IMR-90 (cell line): ENCODE measurements around the gene DYRK1A. TPM values are rescaled to one million over a fixed set of nuclear protein-coding genes. Genes with fewer than 3 reads are reported as not detected.

Experiments
- ATAC-seq: fragments of 200-7000 bp; cut with Tn5 transposase; 2 replicates; pipeline ENCODE4 v1.9.1; 2020; ENCODE audit warnings: low read depth, mild to moderate bottlenecking, moderate library complexity
- BruUV-seq: library from RNA; stranded (reverse); fragments of 400-500 nt; replicated peaks from 2 replicates; lab custom pipeline; 2021; lab: Mats Ljungman, UMichigan
- CTCF ChIA-PET: fragments of 300-600 bp; formaldehyde crosslinking; extraction: SDS; loops from one replicate; lab custom pipeline; 2021; ENCODE audit warnings: antibody characterized with exemption; lab: Yijun Ruan, JAX
- POLR2A ChIA-PET: fragments of 300-600 bp; sonication (Branson Sonifier 250); formaldehyde crosslinking; loops from one replicate; lab custom pipeline; 2022; ENCODE audit warnings: antibody characterized with exemption; ENCODE audit not compliant: unreplicated experiment; lab: Charles Lee
- DNase-seq: peaks from one replicate; pipeline ENCODE4 v3.0.0; 2013
- H2AFZ ChIP-seq: replicated peaks from 2 replicates; pipeline ENCODE3; 2013; ENCODE audit warnings: low read length, mild to moderate bottlenecking; ENCODE audit not compliant: poor library complexity
- H2AK5ac ChIP-seq: 2 replicates; pipeline ENCODE4 v1.6.1; 2013; ENCODE audit warnings: low read depth, low read length, inconsistent platforms
- H2AK9ac ChIP-seq: replicated peaks from 2 replicates; pipeline ENCODE3; 2013; ENCODE audit warnings: mild to moderate bottlenecking, low read depth, low read length, moderate library complexity; ENCODE audit not compliant: poor library complexity
- H2BK120ac ChIP-seq: 2 replicates; pipeline ENCODE4 v1.6.1; 2013; ENCODE audit warnings: low read depth, low read length, inconsistent platforms
- H2BK15ac ChIP-seq: 3 replicates; pipeline ENCODE4 v1.6.1; 2013; ENCODE audit warnings: low read depth, low read length, inconsistent platforms
- H2BK20ac ChIP-seq: 2 replicates; pipeline ENCODE4 v1.6.1; 2013; ENCODE audit warnings: low read depth, mild to moderate bottlenecking, inconsistent platforms, low read length, moderate library complexity
- H2BK5ac ChIP-seq: 2 replicates; pipeline ENCODE4 v1.6.1; 2013; ENCODE audit warnings: mild to moderate bottlenecking, low read depth, low read length, inconsistent platforms; ENCODE audit not compliant: poor library complexity, severe bottlenecking
- H3K14ac ChIP-seq: replicated peaks from 2 replicates; pipeline ENCODE4 v1.6.1; 2013; ENCODE audit warnings: low read depth, low read length, inconsistent platforms
- H3K18ac ChIP-seq: 2 replicates; pipeline ENCODE4 v1.6.1; 2013; ENCODE audit warnings: low read depth, low read length, control low read depth
- H3K23ac ChIP-seq: 2 replicates; pipeline ENCODE4 v1.6.1; 2013; ENCODE audit warnings: low read depth, low read length, inconsistent platforms
- H3K27ac ChIP-seq: 2 replicates; pipeline ENCODE4 v1.5.1; 2013; ENCODE audit warnings: mild to moderate bottlenecking, control low read depth, low read length; ENCODE audit not compliant: insufficient read depth
- H3K27me3 ChIP-seq: 2 replicates; pipeline ENCODE4 v1.6.1; 2013; ENCODE audit warnings: low read length; ENCODE audit not compliant: control insufficient read depth, insufficient read depth
- H3K36me3 ChIP-seq: 2 replicates; pipeline ENCODE4 v1.6.1; 2013; ENCODE audit warnings: low read length, mixed read lengths; ENCODE audit not compliant: control insufficient read depth, insufficient read depth
- H3K4ac ChIP-seq: 2 replicates; pipeline ENCODE4 v1.6.1; 2013; ENCODE audit warnings: low read depth, low read length, inconsistent platforms
- H3K4me1 ChIP-seq: 2 replicates; pipeline ENCODE4 v1.6.1; 2013; ENCODE audit warnings: low read length, mixed read lengths; ENCODE audit not compliant: control insufficient read depth, insufficient read depth
- H3K4me2 ChIP-seq: 2 replicates; pipeline ENCODE4 v1.6.1; 2013; ENCODE audit warnings: low read depth, mild to moderate bottlenecking, control low read depth, low read length, moderate library complexity
- H3K4me3 ChIP-seq: 2 replicates; pipeline ENCODE4 v1.5.1; 2013; ENCODE audit warnings: low read depth, mild to moderate bottlenecking, control low read depth, low read length, moderate library complexity; ENCODE audit not compliant: insufficient read depth
- H3K56ac ChIP-seq: 2 replicates; pipeline ENCODE4 v1.6.1; 2013; ENCODE audit warnings: low read length, inconsistent platforms; ENCODE audit not compliant: insufficient read depth; ENCODE audit errors: extremely low read depth
- H3K79me1 ChIP-seq, 2 experiments: 2 replicates each; pipeline ENCODE4 v1.6.1; 2013; ENCODE audit warnings: low read length in 2 of 2, inconsistent platforms in 1 of 2, low read depth in 1 of 2
- H3K9ac ChIP-seq: 2 replicates; pipeline ENCODE4 v1.6.1; 2013; ENCODE audit warnings: low read depth, low read length, control low read depth
- H3K9me1 ChIP-seq: 2 replicates; pipeline ENCODE4 v1.6.1; 2013; ENCODE audit warnings: low read length, inconsistent platforms; ENCODE audit not compliant: insufficient read depth
- H3K9me3 ChIP-seq: 2 replicates; pipeline ENCODE4 v1.6.1; 2013; ENCODE audit warnings: low read length; ENCODE audit not compliant: control insufficient read depth, insufficient read depth
- H4K20me1 ChIP-seq: 2 replicates; pipeline ENCODE4 v1.6.1; 2013; ENCODE audit warnings: low read length, inconsistent platforms; ENCODE audit not compliant: insufficient read depth
- H4K5ac ChIP-seq: 2 replicates; pipeline ENCODE4 v1.6.1; 2013; ENCODE audit warnings: mild to moderate bottlenecking, low read depth, low read length, control low read depth
- H4K8ac ChIP-seq, 2 experiments: 2 replicates each; pipeline ENCODE4 v1.6.1; 2013; ENCODE audit warnings: low read depth in 2 of 2, low read length in 2 of 2, control low read depth in 1 of 2, inconsistent platforms in 1 of 2
- H4K91ac ChIP-seq: 2 replicates; pipeline ENCODE4 v1.6.1; 2013; ENCODE audit warnings: low read depth, low read length, inconsistent platforms; ENCODE audit not compliant: insufficient read depth
- BHLHE40 ChIP-seq: fragments of 150-350 bp; IDR thresholded peaks from 2 replicates; pipeline ENCODE4 v1.6.1; 2016; ENCODE audit warnings: mild to moderate bottlenecking, low read depth, low read length
- CEBPB ChIP-seq: IDR thresholded peaks from 2 replicates; pipeline ENCODE4 v1.6.1; 2012; ENCODE audit warnings: low read depth, low read length, improper control_type of control experiment
- CHD1 ChIP-seq: IDR thresholded peaks from 2 replicates; pipeline ENCODE4 v1.6.1; 2012; ENCODE audit warnings: low read depth, low read length, improper control_type of control experiment
- FOS ChIP-seq: fragments of 150-350 bp; IDR thresholded peaks from 2 replicates; pipeline ENCODE4 v1.6.1; 2016; ENCODE audit warnings: low read depth, low read length
- MAFK ChIP-seq: IDR thresholded peaks from 2 replicates; pipeline ENCODE4 v1.6.1; 2012; ENCODE audit warnings: low read depth, low read length, improper control_type of control experiment
- MAZ ChIP-seq: IDR thresholded peaks from 2 replicates; pipeline ENCODE4 v1.6.1; 2012; ENCODE audit warnings: low read depth, mild to moderate bottlenecking, low read length, improper control_type of control experiment, moderate library complexity, borderline replicate concordance
- MXI1 ChIP-seq: IDR thresholded peaks from 2 replicates; pipeline ENCODE4 v1.6.1; 2012; ENCODE audit warnings: low read depth, mild to moderate bottlenecking, low read length, moderate library complexity, borderline replicate concordance
- NFE2L2 ChIP-seq: fragments of 150-350 bp; IDR thresholded peaks from 2 replicates; pipeline ENCODE4 v1.6.1; 2016; ENCODE audit warnings: low read depth, mild to moderate bottlenecking, low read length
- POLR2A ChIP-seq: IDR thresholded peaks from 2 replicates; pipeline ENCODE4 v1.6.1; 2012; ENCODE audit warnings: mild to moderate bottlenecking, low read depth, low read length
- RAD21 ChIP-seq: IDR thresholded peaks from 2 replicates; pipeline ENCODE4 v1.6.1; 2012; ENCODE audit warnings: low read length, improper control_type of control experiment
- RFX5 ChIP-seq: IDR thresholded peaks from 2 replicates; pipeline ENCODE4 v1.8.0; 2012; ENCODE audit warnings: low read depth, mild to moderate bottlenecking, low read length, moderate library complexity
- SMC3 ChIP-seq: fragments of 150-350 bp; IDR thresholded peaks from 2 replicates; pipeline ENCODE4 v1.6.1; 2016; ENCODE audit warnings: low read depth, mild to moderate bottlenecking, antibody characterized with exemption, low read length, moderate library complexity
- WGBS, 2 experiments: methylation state at CpG; one replicate each; pipeline versions ENCODE4 v1.1.5 to v1.1.7; 2013; ENCODE audit warnings: missing lambda C conversion rate in 2 of 2; ENCODE audit not compliant: insufficient read length in 1 of 2; ENCODE audit errors: extremely low coverage in 2 of 2; 5-methylcytosine and 5-hydroxymethylcytosine counted together
- dilution Hi-C: fragments of 300-500 bp; cut with HindIII; formaldehyde crosslinking; loops from one replicate; pipeline ENCODE4 v1.14.3; 2018; ENCODE audit warnings: low sequenced_read_pairs; ENCODE audit not compliant: unreplicated experiment
- in situ Hi-C: fragments of 300-500 bp; cut with MboI; formaldehyde crosslinking; loops from 3 replicates; pipeline ENCODE4 v1.14.3; 2019; ENCODE audit warnings: low sequenced_read_pairs, inconsistent platforms, mixed read lengths
- intact Hi-C: fragments of 100-400 bp; cut with micrococcal nuclease; formaldehyde crosslinking; loops from 2 replicates; pipeline ENCODE4 v1.10.0; 2022
- polyA plus RNA-seq, 3 experiments: library from polyadenylated mRNA; depleted of rRNA; stranded (reverse); fragments of >200 nt; gene quantifications; 2 replicates each; pipeline ENCODE4 v1.2.3, GENCODE V29; 2012; ENCODE audit warnings: low replicate concordance in 1 of 3
- total RNA-seq: library from RNA; depleted of rRNA; stranded (reverse); fragments of >200 nt; gene quantifications from 2 replicates; pipeline ENCODE4 v1.2.3, GENCODE V29; 2012
- TF ChIP-seq, protein P1 (sequence below): fragments of 150-350 bp; IDR thresholded peaks from 2 replicates; pipeline ENCODE4 v1.6.1; 2017; ENCODE audit warnings: mild to moderate bottlenecking, antibody characterized with exemption, low read length, low read depth
- TF ChIP-seq, protein P2 (sequence below): conservative IDR thresholded peaks from 2 replicates; pipeline ENCODE4 v1.5.1; 2012; ENCODE audit warnings: mild to moderate bottlenecking, low read depth, low read length, improper control_type of control experiment
- TF ChIP-seq, protein P3 (sequence below): fragments of 150-350 bp; IDR thresholded peaks from 2 replicates; pipeline ENCODE4 v1.6.1; 2016; ENCODE audit warnings: low read depth, mild to moderate bottlenecking, low read length, moderate library complexity, borderline replicate concordance

The DYRK1A gene
- total and polyA plus RNA-seq, 2 of the 4 experiments (the other 2 are of a cell fraction): 18.6 to 50.5 TPM

DNA sequence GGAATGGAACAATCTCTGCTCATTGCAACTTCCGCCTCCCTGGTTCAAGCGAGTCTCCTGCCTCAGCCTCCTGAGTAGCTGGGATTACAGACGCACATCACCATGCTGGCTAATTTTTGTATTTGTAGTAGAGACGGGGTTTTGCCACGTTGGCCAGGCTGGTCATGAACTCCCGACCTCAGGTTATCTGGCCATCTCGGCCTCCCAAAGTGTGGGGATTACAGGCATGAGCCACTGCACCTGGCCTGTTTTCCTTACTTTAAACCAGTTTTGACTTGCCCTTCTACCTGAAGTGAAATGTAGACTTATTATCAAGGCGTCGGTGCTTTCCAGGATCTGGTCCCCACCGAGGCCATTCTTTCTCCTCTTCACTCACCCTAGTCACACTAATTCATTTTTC lies 141.8 kb downstream of the DYRK1A start:
- Histone ChIP-seq H3K9me1 (peaks cover 23% of the 10 kb centered on the region), H3K4ac (no peak overlapping the region), H3K4me1 (peaks cover 3% of the 10 kb centered on the region), H3K27ac (no peak overlapping the region), H2BK5ac (no peak overlapping the region), H2BK15ac (no peak overlapping the region), H4K8ac (no peak overlapping the region), H3K23ac (no peak overlapping the region), H3K9ac (no peak overlapping the region), H3K36me3 (peaks cover 59% of the 10 kb centered on the region), H3K4me3 (no peak overlapping the region), H2AK5ac (no peak overlapping the region), H3K14ac (no peak overlapping the region), H3K18ac (no peak overlapping the region), H3K4me2 (no peak overlapping the region), H2BK120ac (no peak overlapping the region), H3K56ac (no peak overlapping the region), H4K20me1 (peaks cover 8% of the 10 kb centered on the region; the same call in 1 of the 2 replicates), H3K9me3 (no peaks in the 10 kb centered on the region), H3K79me1 (peaks cover 43 to 80% of the 10 kb centered on the region in 2 experiments), H4K5ac (no peak overlapping the region), H2BK20ac (no peak overlapping the region), H4K91ac (no peak overlapping the region), H2AFZ (no peak overlapping the region), H2AK9ac (no peak overlapping the region), H3K27me3 (no peaks in the 10 kb centered on the region)
- CTCF ChIA-PET: no interaction called here
- no TSS peak for BruUV-seq
- TF ChIP-seq FOS: no peak
- no peak for TF ChIP-seq RFX5
- no peak for TF ChIP-seq MAZ
- TF ChIP-seq, protein P1, sequence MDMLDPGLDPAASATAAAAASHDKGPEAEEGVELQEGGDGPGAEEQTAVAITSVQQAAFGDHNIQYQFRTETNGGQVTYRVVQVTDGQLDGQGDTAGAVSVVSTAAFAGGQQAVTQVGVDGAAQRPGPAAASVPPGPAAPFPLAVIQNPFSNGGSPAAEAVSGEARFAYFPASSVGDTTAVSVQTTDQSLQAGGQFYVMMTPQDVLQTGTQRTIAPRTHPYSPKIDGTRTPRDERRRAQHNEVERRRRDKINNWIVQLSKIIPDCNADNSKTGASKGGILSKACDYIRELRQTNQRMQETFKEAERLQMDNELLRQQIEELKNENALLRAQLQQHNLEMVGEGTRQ: no peak
- no peak for TF ChIP-seq BHLHE40
- no peak for TF ChIP-seq RAD21
- no peak for TF ChIP-seq NFE2L2
- TF ChIP-seq, protein P2, sequence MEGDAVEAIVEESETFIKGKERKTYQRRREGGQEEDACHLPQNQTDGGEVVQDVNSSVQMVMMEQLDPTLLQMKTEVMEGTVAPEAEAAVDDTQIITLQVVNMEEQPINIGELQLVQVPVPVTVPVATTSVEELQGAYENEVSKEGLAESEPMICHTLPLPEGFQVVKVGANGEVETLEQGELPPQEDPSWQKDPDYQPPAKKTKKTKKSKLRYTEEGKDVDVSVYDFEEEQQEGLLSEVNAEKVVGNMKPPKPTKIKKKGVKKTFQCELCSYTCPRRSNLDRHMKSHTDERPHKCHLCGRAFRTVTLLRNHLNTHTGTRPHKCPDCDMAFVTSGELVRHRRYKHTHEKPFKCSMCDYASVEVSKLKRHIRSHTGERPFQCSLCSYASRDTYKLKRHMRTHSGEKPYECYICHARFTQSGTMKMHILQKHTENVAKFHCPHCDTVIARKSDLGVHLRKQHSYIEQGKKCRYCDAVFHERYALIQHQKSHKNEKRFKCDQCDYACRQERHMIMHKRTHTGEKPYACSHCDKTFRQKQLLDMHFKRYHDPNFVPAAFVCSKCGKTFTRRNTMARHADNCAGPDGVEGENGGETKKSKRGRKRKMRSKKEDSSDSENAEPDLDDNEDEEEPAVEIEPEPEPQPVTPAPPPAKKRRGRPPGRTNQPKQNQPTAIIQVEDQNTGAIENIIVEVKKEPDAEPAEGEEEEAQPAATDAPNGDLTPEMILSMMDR: no peak
- TF ChIP-seq, protein P3, sequence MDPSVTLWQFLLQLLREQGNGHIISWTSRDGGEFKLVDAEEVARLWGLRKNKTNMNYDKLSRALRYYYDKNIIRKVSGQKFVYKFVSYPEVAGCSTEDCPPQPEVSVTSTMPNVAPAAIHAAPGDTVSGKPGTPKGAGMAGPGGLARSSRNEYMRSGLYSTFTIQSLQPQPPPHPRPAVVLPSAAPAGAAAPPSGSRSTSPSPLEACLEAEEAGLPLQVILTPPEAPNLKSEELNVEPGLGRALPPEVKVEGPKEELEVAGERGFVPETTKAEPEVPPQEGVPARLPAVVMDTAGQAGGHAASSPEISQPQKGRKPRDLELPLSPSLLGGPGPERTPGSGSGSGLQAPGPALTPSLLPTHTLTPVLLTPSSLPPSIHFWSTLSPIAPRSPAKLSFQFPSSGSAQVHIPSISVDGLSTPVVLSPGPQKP: no peak
- no peak for TF ChIP-seq MXI1
- TF ChIP-seq POLR2A: no peak
- no peak for TF ChIP-seq MAFK
- TF ChIP-seq CHD1: no peak
- TF ChIP-seq CEBPB: no peak
- no peak for TF ChIP-seq SMC3
- dilution Hi-C loops: no loop called here
- 90% methylated on average over 2 of the region's 10 CpGs; no CpG with 5 or more reads in 1 of the 2 experiments for WGBS, 2 experiments
- POLR2A ChIA-PET: no interaction called here
- in situ Hi-C loops: no loop called here
- no peak for DNase-seq
- intact Hi-C loops: no loop called here
- ATAC-seq: no peak
